ENCODE results near the gene FRMD6.

- TF ChIP-seq, protein P1, sequence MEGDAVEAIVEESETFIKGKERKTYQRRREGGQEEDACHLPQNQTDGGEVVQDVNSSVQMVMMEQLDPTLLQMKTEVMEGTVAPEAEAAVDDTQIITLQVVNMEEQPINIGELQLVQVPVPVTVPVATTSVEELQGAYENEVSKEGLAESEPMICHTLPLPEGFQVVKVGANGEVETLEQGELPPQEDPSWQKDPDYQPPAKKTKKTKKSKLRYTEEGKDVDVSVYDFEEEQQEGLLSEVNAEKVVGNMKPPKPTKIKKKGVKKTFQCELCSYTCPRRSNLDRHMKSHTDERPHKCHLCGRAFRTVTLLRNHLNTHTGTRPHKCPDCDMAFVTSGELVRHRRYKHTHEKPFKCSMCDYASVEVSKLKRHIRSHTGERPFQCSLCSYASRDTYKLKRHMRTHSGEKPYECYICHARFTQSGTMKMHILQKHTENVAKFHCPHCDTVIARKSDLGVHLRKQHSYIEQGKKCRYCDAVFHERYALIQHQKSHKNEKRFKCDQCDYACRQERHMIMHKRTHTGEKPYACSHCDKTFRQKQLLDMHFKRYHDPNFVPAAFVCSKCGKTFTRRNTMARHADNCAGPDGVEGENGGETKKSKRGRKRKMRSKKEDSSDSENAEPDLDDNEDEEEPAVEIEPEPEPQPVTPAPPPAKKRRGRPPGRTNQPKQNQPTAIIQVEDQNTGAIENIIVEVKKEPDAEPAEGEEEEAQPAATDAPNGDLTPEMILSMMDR (IDR thresholded peaks at IDR 0.05): no peak
- no peak for TF ChIP-seq POLR2A (IDR thresholded peaks at IDR 0.05)
Observed at GRCh38 chr14:51663783-51664326, 12.1 kb downstream of the FRMD6 start.

All from uterus (tissue), 2 donors.